Activated T-cell treated with anti-CD3 and anti-CD28 coated beads for 48 hours (primary cell): Measurements from ENCODE around the gene PRDM11.
"Not testable (repeated sequence)": the region's sequence is repeated elsewhere in the genome, so short reads cannot be mapped to it uniquely, and the experiment has no call there.

Source experiments
- DNase-seq: peaks from one replicate; pipeline ENCODE4 v3.0.0-alpha.2; 2020; ENCODE audit warnings: low read depth

PRDM11 gene

GRCh38 chr11:45234306-45235006 is 88.0 kb downstream of the PRDM11 start:
- no peak for DNase-seq

DNA sequence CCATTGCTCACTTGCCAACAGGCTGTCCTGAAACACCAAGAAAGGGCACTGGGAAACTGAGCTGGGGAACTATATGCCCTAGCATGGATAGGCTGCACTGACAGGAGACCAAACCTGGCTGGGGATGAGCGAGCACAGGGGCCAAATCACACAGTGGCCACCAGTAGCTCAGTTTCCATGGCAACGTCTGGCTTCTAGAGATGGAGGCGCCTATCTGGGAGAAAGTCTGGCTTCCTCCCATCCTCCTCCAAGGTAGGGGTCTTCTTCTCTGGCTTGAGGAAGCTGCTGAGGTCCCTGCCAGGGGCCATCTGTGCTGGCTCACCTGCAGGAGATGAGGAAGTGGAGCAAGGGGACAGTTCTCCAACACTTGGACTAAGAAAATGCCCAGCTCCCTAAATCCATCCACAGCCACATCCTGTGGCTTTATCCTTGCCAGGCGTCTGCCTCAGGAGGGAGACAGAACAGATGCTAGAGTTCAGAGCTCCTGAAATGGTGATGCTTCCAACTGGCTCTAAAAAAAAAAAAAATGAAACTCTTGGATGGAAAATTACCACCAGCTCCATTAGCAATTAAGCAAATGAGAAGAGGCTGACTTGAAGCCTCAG is 91.4 kb downstream of the PRDM11 start:
- no peak for DNase-seq

DNA sequence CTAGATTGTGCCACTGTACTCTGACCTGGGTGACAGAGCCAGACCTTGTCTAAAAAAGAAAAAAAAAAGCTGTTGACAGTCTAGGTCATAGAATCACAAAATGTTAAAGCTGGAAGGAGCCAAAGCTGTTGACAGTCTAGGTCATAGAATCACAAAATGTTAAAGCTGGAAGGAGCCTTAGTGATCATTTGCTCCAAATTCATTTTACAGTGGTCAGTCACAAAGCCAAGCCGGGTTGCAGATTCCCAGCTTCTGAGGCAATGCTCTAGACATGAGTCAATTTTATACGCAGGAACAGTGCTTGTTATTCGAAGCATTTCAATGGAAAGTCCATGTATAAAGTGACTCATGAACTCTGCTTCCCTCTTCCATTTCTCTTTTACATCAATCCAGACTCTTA is 92.3 kb downstream of the PRDM11 start:
- no peak for DNase-seq

DNA sequence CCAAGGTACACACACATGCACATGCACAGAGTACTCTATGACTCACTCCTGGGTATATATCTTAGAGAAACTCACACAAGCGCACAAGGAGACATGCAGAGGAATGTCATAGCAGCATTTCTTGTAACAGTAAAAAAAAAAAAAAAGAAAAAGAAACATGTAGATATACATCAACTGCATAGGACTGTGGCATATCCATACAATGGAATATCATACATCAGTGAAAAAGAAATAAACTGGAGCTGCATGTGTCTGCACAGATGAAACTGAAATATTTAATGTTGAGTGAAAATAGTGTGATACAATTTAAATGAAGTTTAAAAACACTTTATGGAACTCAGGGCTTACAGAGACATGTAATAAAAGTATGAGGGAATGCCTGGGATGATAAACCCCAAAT is 93.3 kb downstream of the PRDM11 start:
- DNase-seq: no peak

DNA sequence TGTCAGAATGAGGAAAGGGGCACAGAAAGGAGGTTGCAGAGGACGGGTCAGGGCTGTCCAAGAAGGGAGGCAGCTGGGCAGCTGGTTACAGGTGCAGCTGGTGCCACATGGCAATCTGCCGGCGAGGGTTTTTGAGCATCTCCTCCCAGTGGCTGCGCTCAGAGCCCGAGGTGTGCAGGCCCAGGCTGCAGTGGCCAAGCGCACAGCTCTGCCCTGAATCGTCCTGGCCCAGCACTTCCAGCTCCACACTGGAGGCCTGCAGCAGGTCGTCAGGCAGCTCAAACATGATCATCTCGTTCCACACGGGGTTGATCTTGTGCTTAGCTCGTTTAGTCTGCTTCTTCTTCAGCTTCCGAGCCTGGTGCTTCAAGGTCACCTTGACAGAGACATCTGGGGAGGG is 97.5 kb downstream of the PRDM11 start:
- no peak for DNase-seq

DNA sequence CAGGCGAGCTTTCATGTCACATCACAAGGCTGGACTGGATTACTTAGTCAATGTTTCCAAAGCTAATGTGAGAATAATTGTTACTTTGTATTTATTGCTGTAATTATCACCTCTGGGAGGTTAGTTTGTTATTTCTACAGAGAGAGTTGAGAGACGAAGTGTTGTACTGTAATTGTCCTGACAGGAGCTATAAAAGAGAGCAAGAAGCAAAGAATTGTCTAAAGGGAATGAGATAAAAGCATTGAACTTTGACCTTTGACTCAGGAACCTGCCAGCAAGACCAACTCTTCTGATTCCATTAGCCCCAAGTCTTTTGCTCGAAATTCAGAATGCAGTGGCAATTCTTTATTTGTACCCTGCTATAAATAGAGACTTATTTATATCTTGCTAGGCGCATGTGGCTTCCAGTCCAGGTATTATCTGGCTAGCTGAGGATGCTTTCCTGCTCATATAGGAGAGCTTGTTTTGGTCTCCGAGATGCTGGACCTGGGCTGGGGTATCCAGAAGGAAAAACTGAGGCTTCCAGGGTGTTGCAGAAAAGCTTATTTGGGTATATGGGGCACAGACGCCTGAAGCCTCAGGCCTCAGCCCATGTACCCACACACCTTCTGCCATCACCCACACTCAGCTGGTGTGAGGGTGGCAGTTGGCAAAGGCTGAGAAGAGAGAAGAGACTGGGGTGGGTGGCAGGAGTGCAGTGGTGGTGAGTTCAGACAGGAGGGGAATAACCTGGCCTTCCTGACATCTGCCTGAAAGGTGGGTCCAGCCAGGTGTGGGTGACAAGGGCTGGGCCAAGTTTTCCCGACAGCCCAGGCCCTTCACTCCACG is 99.0 kb downstream of the PRDM11 start:
- no peak for DNase-seq

DNA sequence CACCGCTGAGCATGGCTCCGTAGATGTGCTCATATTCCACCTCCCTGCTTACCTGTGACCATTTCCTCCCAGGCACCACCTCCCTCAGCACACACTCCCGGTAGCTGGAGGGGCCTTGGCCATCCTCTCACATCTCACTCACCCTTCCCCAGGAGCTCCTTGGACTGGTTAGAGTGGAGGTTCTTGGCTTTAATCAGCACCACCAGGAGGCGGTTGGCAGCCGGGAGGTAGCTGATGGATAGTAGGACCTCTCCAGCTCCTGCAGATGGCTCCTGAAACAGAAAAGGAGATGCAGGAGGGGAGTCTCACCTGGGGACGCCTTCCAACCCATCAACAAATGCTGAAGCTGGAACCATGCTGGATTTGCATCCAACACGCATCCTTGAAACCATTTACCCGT is 99.8 kb downstream of the PRDM11 start:
- DNase-seq: no peak

- DNase-seq: no peak
These were observed 101.0 kb downstream of the PRDM11 start for GRCh38 chr11:45247433-45247832.

- DNase-seq: no peak
These were observed 102.1 kb downstream of the PRDM11 start for GRCh38 chr11:45248501-45249011.

DNA sequence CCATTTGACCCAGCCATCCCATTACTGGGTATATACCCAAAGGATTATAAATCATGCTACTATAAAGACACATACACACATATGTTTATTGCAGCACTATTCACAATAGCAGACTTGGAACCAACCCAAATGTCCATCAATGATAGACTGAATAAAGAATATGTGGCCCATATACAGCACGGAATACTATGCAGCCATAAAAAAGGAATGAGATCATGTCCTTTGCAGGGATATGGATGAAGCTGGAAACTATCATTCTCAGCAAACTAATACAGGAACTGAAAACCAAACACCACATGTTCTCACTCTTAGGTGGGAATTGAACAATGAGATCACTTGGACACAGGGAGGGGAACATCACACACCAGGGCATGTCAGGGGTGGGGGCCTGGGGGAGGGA is 102.9 kb downstream of the PRDM11 start:
- DNase-seq: not testable (repeated sequence)

GRCh38 chr11:45250035-45250718 is 103.7 kb downstream of the PRDM11 start:
- no peak for DNase-seq

DNA sequence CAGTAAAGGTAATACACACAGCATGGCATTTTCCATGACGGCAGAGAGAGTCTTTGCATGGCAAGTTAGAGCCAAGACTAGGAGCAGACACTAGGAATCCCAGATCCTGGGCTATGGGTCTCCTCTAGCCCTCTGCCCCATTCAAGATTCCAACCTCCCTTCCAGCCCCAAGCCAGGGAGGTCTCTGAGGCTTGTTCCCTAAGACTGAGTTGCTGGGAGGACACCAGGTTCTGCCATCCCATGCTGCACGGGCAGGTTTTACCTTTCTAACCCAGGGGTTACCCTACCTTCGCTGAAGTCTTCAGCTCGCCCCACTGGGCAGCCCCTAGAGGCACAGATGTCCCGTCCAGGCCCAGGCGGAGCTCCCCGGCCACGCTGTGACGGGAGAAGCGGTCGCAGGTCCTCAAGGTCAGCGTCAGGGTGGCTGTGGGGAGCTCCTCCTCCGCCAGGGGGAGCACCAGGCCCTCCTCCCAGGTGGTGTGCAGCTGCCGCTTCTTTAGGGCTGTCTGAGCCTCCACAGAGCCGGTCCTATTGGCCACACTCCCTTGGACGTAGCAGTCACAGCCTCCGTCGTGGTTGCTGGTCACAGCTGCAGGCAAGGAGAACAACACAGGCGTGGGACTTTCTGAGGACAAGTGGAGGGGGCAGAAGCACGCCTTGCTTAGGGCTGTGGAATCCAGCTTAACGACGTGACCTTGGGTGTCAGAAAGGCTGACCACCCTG is 105.9 kb downstream of the PRDM11 start:
- DNase-seq: peak; percentile 35

- DNase-seq: no peak
These were observed 106.4 kb downstream of the PRDM11 start for GRCh38 chr11:45252877-45253276.

DNA sequence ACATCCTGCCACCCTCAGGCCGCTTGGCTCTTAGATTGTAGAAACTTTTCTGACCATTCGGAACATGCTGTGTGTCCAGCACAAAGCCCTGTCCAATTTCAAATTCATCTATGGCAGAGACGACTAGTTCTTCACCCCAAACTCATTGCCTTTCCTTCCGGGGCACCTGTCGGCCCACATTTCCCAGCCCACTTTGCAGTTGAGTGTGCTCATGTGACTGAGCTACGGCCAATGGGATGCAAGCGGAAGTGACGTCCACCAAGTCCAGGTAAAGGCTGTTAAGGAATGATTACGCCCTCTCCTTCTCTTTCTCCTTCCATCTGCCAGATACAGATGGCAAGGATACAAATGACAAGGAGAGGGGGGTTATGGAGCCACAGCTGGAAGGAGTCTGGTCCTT is 107.2 kb downstream of the PRDM11 start:
- DNase-seq: no peak

GRCh38 chr11:45254070-45254469 is 107.6 kb downstream of the PRDM11 start:
- DNase-seq: no peak

GRCh38 chr11:45258982-45259530 is 112.6 kb downstream of the PRDM11 start:
- DNase-seq: no peak

GRCh38 chr11:45259592-45259991 is 113.2 kb downstream of the PRDM11 start:
- DNase-seq: no peak

DNA sequence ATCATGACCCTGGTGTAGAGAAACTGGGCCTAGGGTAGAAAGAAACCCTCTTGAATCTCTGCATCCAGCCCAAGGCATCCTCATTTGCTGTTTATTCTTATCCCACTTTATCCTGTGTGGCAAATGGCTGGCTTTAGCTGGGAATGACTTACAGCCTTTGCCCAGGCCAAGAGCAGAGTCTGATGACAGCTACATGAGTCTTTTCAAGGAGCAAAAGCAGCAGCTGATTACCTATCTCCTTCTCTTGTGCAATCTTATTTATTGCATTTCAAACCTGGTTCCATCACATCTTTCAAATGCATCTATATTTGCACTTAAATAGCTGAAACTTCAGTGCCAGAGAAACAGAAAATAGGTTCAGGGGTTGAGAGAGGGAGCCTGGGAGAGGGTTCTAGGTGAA is 113.6 kb downstream of the PRDM11 start:
- DNase-seq: no peak

DNA sequence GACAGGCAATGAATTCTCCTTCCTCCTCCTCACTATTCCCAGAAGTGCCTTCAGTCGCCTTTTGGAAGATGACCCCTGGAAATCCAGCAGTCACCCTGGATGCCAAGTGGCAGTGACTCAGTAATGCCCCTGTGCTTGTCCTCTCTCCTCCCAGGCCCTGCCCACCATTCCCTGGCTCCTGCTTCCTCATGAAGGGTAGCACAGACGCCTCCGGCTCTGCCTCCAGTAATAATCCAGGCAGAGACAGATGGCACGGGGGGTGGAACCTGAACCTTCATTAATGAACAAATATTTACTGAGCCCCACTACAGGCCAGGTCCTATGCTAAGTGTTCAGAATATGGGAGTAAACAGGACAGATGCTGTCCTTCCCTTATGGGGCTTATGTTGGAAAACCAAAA is 116.5 kb downstream of the PRDM11 start:
- no peak for DNase-seq

DNA sequence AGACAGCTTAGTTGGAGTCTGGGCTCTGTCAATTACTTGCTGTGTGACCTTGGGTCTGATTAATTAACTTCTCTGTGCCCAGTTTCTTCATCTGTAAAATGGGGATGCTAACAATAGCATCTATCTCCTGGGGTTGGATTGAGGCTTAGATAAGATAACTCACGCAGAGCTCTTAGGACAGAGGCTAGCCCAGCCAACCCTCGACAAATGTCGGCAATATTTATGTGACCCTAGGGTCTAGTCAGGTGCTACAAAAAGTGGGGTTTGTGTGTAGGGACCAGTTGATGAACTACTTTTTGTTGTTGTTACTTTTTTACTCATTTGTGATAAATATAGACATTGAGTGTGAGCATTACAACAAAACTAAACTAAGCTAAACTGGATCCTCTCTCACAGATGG is 117.3 kb downstream of the PRDM11 start:
- DNase-seq: no peak

DNA sequence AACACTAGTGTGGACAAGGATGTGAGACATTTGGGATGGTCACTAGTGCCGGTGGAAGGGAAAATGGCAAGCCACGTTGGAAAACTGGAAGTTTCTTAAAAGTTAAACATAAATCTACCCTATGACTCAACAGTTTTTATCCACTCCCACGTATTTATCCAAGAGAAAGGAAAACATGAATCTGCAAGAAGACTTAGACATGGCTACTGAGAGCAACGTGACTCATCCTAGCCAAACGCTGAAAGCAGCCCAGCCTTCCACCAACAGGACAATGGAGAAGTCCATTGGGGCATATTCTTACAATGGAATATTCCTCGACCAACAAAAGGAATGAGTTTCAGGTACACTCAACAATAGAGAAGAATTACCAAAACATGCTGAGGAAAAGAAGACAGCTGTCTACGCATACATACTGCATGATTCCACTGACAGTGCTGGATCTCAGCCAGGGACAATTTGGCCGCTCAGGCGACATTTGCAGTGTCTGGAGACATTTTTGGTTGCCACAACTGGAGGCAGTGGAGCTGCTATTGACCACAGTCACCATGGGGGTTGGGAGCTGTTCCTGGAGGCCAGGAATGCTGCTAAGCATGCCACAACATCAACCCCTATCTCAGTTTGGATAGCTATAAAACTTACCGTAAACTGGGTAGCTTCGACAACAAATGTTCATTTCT is 118.5 kb downstream of the PRDM11 start:
- no peak for DNase-seq
